Esophagus mucosa (tissue), 1 donor: Measurements from ENCODE around the gene MAST4. TPM values are rescaled to one million over a fixed set of nuclear protein-coding genes. Genes with fewer than 3 reads are reported as not detected.

Experiments used
- ATAC-seq: fragments of 200-7000 bp; cut with Tn5 transposase; one replicate; pipeline ENCODE4 v1.9.1; 2020
- total RNA-seq: library from RNA; stranded (reverse); gene quantifications from one replicate; pipeline ENCODE4 v1.2.4, GENCODE V29; 2023
- donor health status: DM: yes; HTN: yes; CAD: no.

The MAST4 gene
- total RNA-seq, 1 donor from 2014 or later, result 106 TPM

DNA sequence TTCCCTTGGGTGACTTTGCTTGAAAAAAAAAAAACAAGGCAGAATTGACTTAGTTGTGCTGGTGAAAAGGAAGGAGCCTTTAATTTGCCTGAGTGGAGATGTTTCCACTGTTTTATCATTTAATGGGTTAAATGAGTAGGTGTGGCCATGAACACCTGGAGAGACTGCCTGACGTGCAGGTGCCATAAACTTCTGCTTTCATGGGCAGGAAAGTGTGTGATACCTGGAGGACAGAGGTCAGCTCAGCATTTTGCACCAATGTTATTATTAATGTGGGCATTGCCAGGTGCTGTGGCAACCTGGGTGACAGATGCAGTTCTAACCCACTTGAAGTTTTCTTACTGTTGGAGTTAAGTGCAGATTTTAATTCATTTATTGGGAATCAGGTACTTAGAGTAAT lies 455.0 kb downstream of the MAST4 start:
- ATAC-seq, result peak; percentile 24

DNA sequence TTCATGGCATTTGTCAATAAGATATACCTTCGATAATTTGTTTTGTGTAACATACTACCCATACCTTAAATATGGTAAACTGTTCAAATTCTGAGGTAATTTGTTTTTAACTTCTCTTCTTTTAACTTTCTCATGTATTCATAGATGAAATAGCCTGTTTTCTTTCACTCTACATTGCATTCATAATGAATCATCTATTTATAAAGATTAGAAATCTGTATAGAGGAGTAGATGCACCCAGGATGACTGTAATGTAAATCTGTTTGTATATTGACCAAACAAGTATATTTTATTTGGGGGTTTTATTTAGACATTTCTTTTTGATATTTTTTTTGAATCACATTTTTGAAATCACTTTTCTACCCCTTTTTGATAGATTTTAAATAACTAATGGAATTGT lies 455.8 kb downstream of the MAST4 start:
- no peak for ATAC-seq

DNA sequence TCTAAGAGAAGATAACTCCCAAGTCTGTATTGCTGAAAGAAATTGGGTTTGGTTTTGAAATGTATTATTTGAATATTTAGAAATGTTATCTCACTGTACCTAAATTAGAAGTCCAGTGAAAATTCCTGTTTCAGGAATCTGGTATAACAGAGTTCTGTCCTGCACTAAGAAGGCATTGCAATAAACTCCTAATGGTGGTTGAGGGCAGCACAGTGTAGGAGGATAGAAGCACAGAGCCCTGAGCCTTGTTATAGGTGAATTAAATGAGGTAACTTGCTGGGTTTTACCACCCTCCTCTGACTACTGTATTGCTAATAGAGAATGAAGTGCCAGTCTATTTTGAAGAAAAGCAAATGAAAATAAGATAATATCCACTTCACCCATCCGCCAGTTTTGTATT lies 457.0 kb downstream of the MAST4 start:
- ATAC-seq, result no peak

DNA sequence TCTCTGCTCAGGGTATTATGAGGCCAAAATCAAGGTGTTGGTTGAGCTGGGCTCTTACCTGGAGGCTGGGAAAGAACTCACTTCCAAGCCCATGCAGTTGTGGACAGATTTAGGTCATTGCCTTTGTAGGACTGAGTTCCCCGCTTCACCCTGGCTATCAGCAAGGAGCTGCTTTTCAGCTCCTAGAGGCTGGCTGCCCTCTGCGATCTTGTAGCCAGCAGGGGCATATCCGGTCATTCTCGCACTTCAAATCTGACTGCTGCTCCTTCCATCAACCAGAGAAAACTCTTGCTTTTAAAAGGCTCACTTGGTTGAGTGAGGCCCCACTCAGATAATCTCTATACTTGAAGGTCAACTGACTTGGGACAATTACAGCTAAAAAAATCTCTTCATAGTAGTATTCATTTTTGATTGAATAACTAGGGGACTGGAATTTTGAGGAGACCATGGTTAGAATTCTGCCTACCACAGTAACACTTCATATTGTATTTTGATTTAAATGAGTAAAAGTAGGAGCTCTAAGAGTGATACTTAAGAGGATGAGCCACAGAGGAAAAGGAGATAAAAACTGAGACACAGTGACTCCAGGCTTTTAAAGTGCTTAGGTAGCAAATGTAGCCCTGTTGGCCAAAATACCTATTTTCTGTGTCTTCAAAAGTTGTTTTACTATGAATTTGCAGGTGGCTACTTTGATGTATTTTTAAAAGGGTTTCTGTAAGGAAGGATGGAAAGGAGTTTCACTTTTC lies 463.0 kb downstream of the MAST4 start:
- no peak for ATAC-seq

DNA sequence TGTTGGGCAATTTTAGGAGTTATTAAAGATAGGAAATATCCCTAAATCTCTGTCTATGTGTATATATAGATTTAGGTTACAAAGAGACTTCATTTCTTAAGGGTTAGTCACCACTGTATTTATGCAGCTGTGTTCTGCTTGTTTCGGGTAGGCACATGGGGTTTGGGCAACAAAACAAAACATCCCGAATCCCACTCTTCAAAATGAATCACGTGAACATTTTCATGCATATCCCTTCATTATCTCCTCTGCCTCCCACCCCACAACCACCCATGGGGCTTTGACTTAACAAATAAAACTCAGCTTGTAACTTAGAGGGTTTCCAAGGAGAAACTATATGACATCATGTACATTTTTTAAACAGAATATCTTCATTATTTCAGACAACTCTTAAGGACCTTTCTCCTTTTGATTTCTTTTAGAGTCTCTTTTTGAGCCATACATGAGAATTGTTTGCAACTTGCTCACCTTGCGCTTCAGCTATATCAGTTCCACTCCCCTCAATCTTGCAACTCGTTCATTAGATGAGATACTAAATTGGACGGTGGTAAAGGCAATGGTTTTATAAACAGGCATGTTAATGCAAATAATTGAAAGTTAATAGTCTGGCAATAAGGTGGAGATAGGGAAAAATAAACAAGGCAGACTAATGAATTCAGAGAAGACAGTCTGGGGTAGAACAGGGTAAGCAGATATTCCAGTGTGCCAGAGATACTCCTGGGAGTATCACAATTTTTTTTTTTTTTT lies 463.7 kb downstream of the MAST4 start:
- ATAC-seq, result peak; percentile 43

DNA sequence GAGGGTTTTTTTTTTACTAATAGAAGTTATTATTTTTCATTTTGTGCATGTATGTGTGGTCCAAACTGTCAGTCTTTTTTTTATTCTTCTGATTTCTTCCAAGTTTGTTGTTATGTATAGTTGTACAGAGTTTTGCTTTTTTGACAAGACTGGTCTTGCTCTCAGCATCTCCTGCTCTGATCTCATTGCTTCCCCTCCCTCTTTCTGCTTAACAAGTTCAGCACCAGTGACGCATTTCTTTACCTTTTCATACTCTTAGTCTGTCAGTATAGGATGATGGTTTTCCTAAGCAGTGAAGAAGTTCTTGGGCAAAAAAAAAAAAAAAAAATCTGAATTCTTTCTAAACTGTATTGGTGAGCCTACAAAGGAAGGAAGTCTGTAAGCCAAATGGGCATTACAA lies 465.3 kb downstream of the MAST4 start:
- peak; percentile 72 for ATAC-seq

DNA sequence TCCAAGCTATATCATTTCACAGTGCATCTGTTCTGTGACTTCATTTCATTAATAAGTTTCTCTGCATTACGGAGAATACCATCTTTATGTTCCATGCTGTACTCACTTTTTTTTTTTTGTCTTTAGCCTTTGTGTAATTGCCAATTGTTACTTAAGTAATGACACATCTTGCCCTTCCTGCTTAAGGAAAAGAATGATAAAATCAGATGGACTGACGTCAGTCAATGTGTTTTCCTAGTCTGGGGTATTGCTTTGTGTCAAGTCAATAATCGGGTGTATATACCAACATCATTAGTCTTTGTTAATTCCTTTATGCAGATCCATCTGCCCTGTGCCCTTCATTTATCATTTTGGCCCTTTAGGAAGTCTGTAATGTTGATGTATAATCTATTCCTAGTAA lies 466.9 kb downstream of the MAST4 start:
- ATAC-seq, result no peak

DNA sequence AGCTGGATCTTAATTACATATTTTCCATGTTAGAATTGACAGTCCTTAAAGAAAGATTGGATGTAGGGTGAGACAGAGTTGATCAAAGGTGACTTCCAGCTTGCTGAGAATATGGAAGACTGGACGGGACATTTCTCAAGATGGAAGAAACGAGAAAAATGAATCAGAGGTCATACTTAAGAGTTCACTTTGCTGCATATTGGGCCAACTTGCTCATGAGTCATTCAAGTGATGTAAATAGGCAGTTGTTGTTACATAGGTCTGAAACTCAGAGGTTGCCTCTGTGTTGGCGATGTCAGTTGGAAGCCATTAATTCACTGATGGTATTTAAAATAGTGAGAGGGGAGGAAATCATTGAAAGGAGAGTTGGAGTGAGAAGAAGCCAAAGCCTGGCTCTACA lies 467.6 kb downstream of the MAST4 start:
- peak; percentile 48 for ATAC-seq

DNA sequence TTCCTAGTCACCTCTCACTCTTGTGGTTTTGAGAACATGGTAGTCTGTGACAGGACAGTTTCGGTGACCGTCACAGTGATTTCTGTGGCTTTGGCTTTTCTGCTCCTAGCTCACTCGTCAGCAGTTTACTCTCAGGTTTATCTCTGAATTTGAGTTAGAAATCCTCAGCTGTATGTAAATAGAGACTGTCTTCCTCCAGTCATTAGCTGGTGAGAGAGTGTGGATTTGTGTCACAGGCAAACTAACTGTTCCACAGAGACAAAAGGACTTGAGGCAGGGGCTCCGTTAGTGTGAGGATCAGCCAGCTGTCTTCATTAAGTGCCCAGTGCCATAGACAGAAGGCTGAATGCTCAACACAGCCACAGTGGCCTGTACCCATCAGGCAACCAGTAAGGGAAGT lies 469.0 kb downstream of the MAST4 start:
- ATAC-seq, result no peak

DNA sequence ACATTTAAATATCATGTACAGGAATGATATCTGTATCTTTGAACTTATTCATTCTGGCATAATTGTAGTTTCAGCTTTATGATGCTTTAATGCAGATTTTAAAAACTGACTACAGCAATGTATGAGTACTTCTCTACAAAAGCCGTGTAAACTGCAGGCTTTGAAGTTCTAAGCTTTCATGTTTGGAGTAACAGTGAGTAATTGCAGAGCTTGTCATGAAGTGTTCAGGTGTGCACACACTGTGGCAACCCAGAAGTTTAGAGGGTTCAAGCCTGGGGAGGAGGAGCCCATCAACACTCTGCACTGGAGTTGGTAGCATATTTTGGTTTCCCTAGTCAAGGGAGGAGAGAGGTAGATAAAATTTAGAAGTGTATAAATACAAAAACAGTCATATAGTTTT lies 469.5 kb downstream of the MAST4 start:
- ATAC-seq, result peak; percentile 15

DNA sequence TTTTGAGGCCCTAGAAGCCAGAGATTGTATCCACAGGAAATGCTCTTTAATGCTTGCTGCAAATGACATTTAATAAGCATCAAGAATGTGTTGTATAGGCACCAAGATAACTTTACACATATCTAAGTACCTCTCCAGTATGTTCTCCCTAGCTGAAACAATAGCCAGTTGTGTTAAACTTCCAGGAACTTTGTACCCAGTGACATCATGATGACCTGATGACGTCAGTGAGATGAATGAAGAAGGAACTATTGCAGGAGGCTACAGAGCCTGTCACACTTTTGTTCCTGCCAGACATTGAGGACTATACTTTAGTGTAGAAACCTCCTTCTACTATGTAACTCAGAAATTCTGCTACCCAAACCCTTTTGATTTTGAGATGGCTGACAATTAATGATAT lies 470.6 kb downstream of the MAST4 start:
- peak; percentile 50 for ATAC-seq

DNA sequence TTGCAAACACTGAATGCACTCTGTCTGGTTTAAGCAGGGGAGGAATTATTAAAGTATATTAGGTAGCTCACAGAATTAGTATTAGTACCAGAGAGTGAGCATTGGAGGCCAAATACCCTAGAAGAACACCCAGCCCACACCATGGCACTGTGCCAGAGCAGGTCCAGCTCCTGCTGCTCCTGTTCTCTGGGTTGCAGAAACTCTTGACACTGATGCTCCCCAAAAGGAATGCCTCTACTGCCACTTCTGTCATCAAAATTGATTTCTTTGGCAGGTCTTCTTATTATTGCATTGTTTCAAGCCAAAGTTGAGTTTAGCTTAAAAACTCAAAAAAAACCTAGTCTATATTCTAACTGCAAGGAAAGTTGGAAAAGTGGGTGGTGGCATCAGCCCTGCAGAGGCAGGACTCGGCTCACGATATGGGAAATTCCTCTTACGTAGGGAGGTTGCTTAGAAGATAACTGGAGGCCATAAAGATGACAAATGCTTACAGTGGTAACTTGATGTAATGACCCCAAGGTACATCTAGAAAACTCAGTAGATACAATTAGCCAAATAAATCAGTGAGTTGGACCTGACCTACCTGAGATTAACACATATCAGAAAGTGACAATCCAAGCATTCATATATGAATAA lies 477.0 kb downstream of the MAST4 start:
- no peak for ATAC-seq

DNA sequence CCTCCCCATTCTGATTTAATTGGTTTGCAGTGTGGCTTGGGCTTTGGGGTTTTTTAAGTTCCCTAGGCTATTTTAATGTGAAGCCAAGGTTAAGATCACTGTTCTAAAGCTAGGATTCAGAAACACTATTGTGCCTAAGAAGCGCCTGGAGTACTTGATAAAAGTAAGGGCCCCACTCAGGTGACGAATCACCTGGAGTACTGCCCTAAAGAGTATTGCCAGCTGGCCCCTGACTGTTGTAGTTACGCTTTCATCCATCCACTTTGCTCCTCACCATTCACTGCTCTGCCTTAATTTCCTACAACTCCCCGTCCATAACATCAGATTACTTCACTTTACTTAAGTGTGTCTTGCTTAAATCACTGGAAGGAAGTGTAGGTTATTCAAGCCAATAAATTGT lies 481.1 kb downstream of the MAST4 start:
- no peak for ATAC-seq

DNA sequence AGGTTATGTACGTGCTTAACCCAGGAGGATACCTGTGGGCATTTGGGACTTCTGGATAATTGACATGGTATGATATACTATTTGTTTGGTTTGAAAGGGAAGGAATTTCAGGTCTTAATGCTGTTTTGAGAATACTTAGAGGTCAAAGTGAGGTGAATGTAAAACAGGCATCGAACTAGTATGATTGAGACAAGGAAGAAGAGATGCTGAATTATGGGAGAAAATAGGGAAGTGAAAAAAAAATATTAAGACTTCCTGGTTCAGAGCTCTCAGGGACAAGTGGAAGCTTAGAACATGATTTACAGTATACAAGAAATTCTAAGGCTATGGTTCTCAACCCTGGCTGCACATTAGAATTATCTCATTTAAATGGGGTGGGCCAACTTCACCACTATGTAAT lies 485.1 kb downstream of the MAST4 start:
- ATAC-seq, result peak; percentile 32

DNA sequence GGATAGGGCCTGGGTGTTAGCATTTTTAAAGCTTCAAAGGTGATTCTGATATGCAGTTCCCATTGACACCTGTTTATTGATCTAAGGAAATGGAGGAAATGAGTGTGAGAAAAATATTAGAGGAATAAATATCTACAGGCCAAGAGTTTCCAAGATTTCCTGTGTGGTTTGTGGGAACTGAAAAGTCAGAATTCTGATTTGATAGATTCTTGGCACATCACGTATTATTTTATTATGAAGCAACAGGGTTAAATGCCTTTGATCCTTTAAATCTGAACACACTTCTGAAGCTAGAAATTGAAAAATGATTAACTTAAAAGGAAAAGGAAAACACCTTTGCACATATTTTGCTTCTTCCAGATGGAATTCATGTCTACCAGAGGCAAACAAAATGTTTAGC lies 486.7 kb downstream of the MAST4 start:
- no peak for ATAC-seq

DNA sequence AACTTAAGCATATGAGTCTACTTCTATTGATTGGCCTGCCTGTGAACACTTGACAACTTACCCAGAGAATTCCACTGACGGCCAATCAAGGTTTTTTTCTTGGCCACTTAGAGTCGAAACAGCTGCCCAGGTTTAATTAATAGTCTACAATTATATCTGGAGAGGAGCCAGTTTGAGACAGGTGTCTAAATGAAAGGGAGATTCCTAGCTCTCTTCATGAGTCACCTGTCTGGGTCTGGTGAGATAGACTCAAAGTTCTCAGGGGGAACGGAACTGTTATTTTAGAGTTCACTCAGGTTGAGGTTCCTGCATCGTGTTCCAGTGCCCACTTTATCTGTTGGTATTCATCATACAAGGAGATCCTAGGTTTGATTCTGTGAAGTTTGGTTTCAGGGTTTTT lies 489.4 kb downstream of the MAST4 start:
- no peak for ATAC-seq

DNA sequence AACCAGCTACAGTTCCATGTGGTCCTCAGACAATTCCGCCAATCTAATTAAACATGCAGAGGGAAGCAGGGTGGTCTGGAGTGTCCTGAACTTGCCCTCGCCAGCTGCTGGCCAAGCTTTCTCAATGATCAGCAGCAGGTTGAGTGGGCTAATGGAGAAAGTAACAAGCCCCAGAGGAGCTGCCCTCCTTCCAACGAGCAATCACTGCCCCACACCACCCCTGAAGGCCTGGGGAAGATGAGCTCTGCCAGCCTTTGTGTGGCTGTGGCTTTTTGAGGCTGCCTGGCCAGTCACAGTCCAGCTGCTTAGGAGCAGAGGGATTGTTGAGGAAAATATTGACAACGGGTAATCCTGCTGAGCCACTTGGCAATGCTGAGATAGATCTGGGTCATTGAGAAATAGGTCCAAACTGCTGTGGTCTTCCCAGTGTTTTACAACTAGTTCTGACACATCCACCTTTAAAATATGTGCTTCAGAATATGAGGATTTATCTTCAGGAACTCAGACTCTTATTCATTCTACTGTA lies 493.1 kb downstream of the MAST4 start:
- ATAC-seq, result peak; percentile 8

DNA sequence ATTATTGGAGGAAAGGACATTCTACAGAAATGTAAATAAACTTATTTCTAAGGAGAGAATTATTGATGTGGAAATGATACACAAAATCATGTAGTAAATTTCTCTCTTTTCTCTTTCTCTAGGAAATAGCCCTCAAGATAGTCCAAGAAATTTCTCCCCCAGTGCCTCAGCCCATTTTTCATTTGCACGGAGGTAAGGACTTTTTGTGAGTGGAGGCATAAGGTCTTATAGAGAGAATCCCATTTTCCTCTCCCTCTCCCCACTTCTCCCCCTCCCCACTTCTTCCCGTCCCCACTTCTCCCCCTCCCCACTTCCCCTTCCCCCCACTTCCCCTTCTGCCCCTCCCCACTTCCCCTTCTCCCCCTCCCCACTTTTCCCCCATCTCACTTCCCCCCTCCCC lies 493.8 kb downstream of the MAST4 start:
- ATAC-seq, result no peak

DNA sequence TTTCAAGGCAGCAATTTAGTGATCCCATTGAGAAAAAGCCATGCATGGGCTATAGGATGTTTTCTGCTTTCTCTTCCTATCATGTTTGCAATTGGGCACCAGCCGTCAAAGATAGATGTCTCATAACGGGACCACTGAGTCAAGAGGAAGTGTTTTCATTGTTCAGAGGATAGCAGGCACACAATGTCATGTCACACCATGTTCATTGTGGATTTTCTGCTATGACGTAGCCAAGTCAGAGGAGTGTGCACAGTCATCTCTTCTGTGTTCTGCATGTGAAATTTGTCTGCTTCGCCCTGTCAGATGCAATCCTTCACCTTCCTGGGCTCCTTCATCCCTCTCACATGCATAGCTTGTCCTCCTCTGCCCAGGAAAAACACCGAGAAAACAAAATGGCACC lies 494.4 kb downstream of the MAST4 start:
- ATAC-seq, result peak; percentile 54

DNA sequence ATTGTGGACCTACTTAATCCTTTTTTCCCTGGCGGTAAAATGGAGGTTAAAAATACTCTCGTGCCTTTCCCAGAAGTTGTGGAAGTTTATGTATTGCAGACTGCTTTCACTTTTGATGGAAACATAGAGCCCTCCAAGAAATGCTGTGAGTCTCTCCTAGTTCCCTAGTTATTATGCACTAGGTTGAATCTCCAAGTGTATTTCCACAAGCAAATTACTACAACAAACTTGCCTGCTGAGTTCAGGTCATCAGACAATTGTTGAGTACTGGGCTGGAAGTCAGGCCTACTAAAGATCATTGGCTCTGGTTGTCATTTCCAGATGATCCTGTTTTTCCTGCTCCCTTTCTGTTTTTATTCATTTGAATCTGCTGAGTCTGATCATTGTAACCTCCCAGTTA lies 496.3 kb downstream of the MAST4 start:
- peak; percentile 68 for ATAC-seq

DNA sequence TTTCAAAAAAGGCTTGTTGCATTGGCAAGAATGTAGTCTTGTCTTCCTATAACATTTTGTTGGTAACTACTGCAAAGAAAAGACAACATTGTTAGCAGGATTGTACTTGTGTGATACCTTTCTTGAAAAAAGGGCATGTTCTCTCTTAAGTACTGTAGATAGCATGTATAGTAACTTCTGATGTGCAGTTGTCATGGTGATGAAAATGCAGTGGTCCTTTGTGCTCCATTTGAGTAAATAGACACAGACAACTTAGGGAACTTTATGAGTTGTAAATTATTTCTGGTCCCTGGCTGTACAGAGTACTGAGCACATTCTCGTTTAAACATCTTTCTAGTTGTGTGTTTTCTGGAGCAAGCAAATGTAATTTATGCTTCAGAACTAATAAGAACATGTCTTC lies 497.1 kb downstream of the MAST4 start:
- no peak for ATAC-seq

DNA sequence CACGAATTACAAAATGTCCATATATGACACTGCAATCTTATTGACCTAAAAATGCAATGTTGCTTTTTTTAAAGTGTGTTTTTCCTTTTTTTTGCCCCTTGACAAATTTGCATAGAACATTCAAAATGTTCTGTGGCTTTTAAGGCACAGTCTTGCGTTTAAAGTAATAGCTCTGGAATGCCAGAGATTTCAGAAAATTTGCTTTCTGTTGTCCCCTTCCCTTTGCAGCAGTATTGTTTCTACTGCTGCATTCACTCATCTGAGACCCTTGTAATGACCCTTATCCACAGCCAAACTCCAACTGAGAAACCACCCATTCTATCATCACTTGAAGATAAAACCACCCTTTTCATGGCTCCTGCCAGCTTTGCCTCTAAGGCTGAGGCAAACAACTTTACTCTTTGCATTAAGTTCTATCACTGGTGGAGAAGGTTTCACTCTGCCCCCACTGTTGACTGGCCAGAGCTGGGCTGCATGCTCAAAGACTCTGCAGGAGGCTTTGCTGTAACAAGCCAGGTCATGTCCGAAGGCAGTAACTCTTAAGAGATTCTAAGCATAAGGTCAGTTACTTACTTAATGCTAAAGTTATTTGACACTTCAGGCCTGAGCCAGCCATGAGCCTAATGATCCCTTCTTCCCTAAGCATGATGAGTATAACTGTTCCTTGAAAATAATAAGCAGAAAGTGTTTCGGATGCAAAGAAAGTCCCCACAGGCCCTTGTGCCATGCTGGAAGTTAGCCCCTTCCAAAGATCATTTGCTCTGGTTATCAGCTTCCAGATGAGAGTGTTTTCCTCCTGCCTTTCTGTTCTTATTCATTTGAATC lies 498.5 kb downstream of the MAST4 start:
- peak; percentile 14 for ATAC-seq
